Measurements from ENCODE around the gene RNF4. TPM values are rescaled to one million over a fixed set of nuclear protein-coding genes. Genes with fewer than 3 reads are reported as not detected.
"Not testable (repeated sequence)": the region's sequence is repeated elsewhere in the genome, so short reads cannot be mapped to it uniquely, and the experiment has no call there.

The RNF4 gene
- polyA plus RNA-seq (ENCODE audit: insufficient read length in 4 of 4): 10 to 100 TPM; 66.4 to 71.2 (median 67.1) TPM

- peak; percentile 87 to 92 (median 91) for DNase-seq (ENCODE audit: low read depth in 4 of 4, low spot score in 3 of 4)
These were observed at the start of gene RNF4 for GRCh38 chr4:2468456-2469191. Gene RNF4 (plus strand): TSS chr4:2469106. CDS start chr4:2490494, 21,388 bp downstream.

GRCh38 chr4:2419814-2420213, 49.1 kb upstream of the RNF4 start:
- no peak for DNase-seq (ENCODE audit: low read depth in 4 of 4, low spot score in 3 of 4)

- DNase-seq (ENCODE audit: low read depth in 4 of 4, low spot score in 3 of 4): no peak
These were observed 47.0 kb upstream of the RNF4 start for GRCh38 chr4:2421928-2422327.

GRCh38 chr4:2423066-2423465, 45.8 kb upstream of the RNF4 start:
- DNase-seq (ENCODE audit: low read depth in 4 of 4, low spot score in 3 of 4): no peak

- DNase-seq (ENCODE audit: low read depth in 4 of 4, low spot score in 3 of 4): no peak
These were observed 45.2 kb upstream of the RNF4 start for GRCh38 chr4:2423695-2424094.

GRCh38 chr4:2424581-2424980, 44.3 kb upstream of the RNF4 start:
- DNase-seq (ENCODE audit: low read depth in 4 of 4, low spot score in 3 of 4): no peak

GRCh38 chr4:2425386-2426068, 43.4 kb upstream of the RNF4 start:
- DNase-seq (ENCODE audit: low read depth in 4 of 4, low spot score in 3 of 4): no peak

- no peak for DNase-seq (ENCODE audit: low read depth in 4 of 4, low spot score in 3 of 4)
These were observed 42.9 kb upstream of the RNF4 start for GRCh38 chr4:2426069-2426397.

GRCh38 chr4:2426711-2427275, 42.1 kb upstream of the RNF4 start:
- no peak for DNase-seq (ENCODE audit: low read depth in 4 of 4, low spot score in 3 of 4)

GRCh38 chr4:2427383-2428334, 41.2 kb upstream of the RNF4 start:
- DNase-seq (ENCODE audit: low read depth in 4 of 4, low spot score in 3 of 4): no peak

GRCh38 chr4:2428496-2429213, 40.3 kb upstream of the RNF4 start:
- no peak for DNase-seq (ENCODE audit: low read depth in 4 of 4, low spot score in 3 of 4)

GRCh38 chr4:2429945-2430757, 38.8 kb upstream of the RNF4 start:
- not testable (repeated sequence) for DNase-seq (ENCODE audit: low read depth in 4 of 4, low spot score in 3 of 4)

- DNase-seq (ENCODE audit: low read depth in 4 of 4, low spot score in 3 of 4): no peak
These were observed 36.9 kb upstream of the RNF4 start for GRCh38 chr4:2432004-2432403.

- no peak for DNase-seq (ENCODE audit: low read depth in 4 of 4, low spot score in 3 of 4)
These were observed 35.8 kb upstream of the RNF4 start for GRCh38 chr4:2432991-2433530.

GRCh38 chr4:2433609-2434350, 35.1 kb upstream of the RNF4 start:
- no peak for DNase-seq (ENCODE audit: low read depth in 4 of 4, low spot score in 3 of 4)

- DNase-seq (ENCODE audit: low read depth in 4 of 4, low spot score in 3 of 4): no peak
These were observed 34.5 kb upstream of the RNF4 start for GRCh38 chr4:2434420-2434819.

GRCh38 chr4:2436301-2436700, 32.6 kb upstream of the RNF4 start:
- DNase-seq (ENCODE audit: low read depth in 4 of 4, low spot score in 3 of 4): no peak

GRCh38 chr4:2436761-2437474, 32.0 kb upstream of the RNF4 start:
- DNase-seq (ENCODE audit: low read depth in 4 of 4, low spot score in 3 of 4): no peak
